Suppressor macrophage treated with lipopolysaccharide for 1 hour (primary cell): ENCODE results near the gene AKAP6.
"Not testable (repeated sequence)": the region's sequence is repeated elsewhere in the genome, so short reads cannot be mapped to it uniquely, and the experiment has no call there.

ENCODE experiments used
- DNase-seq, 3 donors: peaks; one replicate each; pipeline ENCODE4 v3.0.0-alpha.2; 2020 to 2022

The AKAP6 gene

DNA sequence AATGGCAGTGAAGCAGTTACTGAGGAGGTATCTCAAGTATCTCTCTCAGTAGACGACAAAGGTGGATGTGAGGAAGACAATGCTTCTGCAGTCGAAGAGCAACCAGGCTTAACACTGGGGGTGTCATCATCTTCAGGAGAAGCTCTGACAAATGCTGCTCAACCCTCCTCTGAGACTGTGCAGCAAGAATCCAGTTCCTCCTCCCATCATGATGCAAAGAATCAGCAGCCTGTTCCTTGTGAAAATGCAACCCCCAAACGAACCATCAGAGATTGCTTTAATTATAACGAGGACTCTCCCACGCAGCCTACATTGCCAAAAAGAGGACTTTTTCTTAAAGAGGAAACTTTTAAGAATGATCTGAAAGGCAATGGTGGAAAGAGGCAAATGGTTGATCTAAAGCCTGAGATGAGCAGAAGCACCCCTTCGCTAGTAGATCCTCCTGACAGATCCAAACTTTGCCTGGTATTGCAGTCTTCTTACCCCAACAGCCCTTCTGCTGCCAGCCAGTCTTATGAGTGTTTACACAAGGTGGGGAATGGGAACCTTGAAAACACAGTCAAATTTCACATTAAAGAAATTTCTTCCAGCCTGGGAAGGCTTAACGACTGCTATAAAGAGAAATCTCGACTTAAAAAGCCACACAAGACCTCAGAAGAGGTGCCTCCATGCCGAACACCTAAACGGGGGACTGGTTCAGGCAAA is 216.6 kb downstream of the AKAP6 start:
- DNase-seq = no peak

DNA sequence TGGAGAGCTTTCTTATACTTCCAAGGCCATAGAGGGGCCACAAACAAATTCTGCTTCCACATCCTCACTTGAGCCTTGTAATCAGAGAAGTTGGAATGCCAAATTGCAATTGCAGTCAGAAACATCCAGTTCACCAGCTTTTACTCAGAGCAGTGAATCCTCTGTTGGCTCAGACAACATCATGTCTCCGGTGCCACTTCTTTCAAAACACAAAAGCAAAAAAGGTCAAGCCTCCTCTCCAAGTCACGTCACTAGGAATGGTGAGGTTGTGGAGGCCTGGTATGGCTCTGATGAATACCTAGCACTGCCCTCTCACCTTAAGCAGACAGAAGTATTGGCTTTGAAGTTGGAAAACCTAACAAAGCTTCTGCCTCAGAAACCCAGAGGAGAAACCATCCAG is 217.1 kb downstream of the AKAP6 start:
- DNase-seq = no peak

DNA sequence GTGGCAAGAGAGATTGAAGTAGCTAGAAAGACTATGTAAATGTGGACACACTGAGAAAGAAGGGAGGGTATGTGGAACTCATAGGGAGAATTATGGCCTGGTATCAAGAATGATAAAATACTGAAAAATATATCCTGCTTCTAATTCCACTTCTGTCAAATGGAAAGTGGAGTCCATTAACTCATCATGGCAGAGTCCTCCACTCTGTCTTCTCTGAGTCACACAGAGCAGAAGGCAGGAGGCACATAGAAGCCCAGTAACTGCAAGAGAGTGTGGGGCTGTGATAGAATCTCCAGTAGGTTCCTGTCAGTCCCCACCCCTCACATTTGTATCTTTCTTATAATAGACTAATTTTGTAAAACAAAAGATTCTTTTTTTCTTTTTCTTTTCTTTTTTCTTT is 223.7 kb downstream of the AKAP6 start:
- DNase-seq = no peak

DNA sequence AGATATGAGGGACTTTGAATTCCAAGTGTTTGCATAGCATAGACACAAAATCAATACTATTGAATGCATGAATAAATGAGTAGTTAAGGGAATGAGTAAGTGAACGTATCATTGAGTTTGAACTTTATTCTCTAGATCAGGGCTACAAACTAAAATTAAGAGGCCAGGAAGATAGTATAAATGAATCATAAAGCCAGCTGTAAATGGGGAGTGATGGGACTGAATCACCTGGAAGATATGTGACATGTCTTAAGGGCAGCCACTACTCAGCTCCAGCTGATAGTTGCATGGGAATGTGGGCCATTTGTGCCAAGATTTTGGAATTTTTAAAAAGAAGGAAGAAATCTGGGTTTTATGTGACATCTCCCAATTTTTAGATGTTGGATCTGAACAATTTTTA is 229.9 kb downstream of the AKAP6 start:
- no peak for DNase-seq

DNA sequence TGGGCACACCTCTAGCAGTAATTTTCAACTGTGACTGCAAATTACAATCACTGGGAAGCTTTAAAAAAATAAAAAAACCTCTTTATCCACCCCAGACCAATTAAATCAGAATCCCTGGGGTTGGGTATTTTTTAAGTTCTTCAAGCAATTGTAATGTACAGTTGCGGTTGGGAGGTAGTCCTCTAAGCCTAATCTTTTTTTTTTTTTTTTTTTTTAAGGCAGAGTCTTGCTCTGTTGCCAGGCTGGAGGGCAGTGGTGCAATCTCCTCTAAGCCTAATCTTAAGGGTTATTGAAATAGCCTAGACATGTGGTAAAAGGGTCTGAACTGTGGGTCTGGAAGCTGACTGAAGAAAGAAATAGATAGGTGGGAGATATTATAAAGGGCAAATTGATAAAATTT is 230.5 kb downstream of the AKAP6 start:
- no peak for DNase-seq

DNA sequence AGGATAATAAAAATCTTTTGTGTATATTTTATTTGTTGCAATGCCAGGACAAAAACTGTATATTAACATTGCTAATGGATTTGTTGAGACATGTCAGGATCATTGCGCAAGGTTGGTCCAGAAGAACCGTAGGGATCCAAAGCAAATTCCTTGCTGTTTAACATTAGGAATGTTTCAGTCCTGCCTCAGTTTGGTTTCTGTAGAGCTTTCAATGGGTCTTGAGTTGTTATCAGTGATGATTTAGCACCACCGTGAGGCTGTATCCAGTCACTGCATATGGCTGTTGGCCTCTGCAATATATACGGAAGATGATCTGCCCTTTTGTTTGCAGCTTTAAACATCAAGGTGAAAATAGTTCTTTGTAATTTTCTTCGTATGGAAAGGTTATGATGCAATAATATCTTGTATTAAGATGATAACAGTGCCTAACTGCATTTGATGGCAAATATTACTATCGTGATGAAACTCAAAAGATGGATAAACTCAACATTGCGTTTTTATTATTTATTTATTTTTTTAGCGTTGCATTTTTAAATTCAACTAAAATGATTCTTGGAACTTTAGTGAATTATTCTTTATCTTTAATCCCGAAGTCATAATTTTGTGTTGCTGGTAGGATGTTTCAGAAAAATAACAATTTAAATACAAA is 231.2 kb downstream of the AKAP6 start:
- DNase-seq = peak; percentile 58 to 66 (median 63)

DNA sequence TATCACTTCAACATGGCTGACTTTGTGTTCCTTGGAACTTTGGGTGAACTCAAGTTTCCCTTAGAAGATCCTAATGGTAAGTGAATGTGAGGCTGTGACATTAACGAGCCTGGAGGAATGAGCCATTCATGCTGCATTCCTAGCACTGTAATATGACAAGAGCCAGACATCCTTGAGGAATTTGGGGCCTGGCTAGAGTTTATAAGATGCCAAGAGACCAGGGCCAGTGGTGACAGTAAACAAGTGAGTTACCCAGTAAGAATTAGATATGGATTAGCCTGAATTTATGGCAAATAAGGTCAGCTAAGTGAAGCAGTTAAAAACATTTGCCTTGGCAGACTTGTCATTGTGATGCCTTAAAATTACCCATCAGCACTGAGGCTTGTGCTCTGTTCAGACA is 232.4 kb downstream of the AKAP6 start:
- DNase-seq = no peak

DNA sequence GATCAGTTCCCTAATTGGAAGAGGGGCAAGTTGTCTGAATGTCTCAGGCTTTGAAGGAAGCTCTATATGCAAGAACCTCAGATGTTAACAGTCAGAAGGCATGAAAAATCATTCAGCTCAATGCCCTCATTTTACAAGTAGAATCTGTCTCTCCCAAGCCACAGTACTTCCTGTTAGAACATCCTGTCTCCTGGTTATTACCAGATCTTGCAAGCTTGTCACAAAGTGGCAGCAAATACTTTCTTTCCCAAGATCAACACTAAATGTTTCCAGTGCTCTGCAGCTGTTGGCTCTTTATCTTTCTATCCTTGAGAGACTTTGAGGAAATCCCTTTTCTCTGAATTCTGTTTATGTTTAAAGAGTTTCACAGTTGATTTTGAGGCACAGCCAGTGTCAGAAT is 235.5 kb downstream of the AKAP6 start:
- peak in 1 of 3 donors; percentile 19 for DNase-seq

DNA sequence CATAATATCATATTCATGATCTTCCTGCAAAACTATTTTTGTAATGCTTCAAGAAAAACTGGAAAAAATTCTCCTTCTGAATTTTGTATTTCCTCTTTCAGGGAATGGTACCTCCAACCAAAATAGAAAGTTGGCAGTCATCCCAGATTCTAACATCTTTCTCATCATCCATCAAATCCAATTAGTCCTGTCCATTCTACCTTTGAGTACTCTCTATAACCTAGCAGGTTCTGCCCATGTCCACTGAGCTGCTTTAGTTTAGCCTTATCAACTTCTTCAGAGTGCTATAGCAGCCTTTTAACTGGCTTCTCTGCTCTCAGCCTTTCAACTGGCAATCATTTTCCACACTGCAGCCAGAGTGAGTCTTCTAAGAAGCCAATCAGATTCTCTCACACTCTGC is 236.2 kb downstream of the AKAP6 start:
- DNase-seq = no peak

DNA sequence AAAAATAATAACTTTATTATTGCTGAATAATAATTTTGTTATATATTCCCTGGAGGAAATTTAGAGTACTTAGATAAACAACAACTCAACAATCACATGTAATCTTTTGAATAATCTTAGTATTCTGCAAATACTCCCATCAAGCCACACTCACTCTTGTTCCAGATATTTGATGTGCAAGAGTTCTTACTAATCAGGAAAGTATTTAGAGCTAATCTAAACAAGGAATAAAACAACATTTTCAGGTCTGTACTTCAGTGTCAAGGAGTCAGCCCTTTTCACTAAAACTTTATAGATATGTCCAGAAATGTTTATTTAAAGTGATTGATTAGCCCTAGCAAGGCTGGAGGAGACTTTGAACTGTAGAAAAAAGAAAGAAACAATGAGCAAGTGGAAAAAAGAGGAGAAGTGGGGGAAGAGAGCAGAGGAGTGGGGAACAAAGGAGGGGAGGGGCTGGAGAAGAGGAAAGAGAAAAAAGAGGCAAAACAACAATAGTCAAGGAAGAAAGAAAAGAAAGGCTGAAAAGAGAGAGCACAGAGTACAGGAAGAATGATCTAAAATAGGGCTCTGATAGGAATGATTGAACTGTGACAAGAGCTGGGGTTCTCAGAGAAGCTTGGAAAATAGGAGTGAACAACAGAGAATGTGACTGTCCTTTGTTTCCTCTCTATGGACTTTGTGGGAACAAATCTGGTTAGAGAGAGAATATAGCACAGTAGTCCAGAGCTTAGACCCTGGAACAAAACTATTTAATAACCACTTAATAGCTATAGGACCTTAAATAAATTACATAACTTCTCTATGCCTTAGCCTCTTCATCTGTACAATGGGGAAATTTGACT is 238.7 kb downstream of the AKAP6 start:
- no peak for DNase-seq

DNA sequence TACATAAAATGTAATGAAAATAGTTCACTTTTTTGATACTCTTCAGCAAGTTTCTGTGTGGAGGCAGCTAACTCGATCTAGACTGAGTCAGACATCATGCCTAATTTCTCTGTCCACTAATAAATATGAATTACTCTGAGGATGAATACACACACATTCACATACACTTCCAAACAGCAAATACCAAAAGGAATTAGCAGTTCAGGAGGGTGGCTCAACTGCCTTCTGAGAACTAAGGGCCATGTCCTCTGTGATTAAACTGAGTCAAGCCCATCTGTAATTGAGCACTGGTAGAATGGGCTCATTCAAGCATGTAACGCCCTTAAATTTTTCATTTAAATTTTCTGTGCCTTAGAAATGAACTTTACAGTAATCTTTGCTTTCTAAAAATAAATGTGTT is 242.5 kb downstream of the AKAP6 start:
- no peak for DNase-seq

DNA sequence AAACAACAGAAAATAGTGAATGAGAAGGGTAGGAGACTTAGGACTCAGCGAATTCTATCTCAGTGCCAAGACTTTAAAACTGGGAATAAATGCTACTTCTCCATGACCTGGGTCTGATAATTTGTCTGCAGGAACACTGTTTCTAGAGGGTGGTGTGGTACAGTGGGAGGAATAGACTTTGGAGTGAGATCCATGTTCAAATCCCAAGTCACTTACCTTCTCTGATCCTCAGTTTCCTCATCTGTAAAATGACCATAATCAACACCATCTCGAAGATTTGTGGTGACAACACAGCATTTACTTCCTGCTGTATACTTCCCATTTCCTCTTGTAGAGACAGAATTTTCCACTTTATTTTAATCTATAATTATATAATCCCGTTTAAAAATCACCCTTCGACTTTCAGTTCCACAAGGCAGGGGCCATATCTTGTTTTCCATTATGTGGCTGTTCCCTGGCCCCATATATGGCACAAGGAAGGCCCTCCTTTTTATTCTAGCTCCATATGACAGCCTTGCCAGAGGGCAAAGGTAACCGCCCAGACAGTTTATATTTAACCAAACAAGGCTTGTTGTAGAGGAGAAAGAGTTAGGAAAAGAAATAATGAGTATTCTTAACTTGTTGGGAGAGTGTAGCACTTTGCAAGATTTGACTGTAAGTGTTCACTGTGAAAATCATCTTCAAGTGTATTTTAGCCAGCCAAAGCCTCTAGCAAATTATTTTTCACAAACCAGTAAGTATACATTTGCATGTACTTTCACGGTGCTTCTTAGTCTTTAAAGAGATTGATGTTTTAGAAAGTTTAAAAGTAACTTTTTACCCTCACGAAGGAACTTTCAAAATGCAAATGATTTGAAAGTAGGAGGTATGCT is 243.1 kb downstream of the AKAP6 start:
- DNase-seq = peak in 2 of 3 donors; percentile 23 to 25

DNA sequence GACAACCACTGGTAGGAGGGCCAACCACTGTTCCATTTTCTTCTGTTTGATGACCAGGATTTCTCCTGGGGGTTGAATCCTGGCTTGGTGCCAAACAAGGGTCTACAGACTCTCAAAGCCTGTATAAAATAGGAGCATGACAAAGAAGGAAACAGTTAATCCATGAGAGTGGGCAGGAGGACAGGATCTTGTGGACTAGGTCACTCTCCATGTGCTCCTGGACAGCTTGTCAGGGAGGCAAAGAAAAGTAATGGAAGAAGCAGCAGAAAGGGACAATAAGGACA is 243.7 kb downstream of the AKAP6 start:
- DNase-seq = no peak

DNA sequence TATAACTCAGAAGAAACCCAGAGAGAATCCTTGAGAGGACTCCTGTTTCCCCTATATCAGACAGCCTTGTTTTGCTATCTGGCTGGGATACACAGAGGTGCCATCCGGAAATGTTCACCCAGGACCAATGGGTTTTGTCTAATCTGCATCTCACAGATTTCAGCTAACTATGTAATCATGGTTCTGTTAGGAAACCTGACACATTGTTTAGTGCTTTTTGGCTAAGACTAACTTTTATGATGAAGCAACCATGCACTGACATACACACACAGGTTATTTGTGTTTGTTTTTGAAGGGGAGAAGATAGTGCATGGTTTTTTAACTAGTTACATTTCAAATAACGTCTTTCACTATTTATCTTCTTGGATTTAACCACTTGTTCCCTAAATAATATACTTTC is 245.2 kb downstream of the AKAP6 start:
- DNase-seq = no peak

DNA sequence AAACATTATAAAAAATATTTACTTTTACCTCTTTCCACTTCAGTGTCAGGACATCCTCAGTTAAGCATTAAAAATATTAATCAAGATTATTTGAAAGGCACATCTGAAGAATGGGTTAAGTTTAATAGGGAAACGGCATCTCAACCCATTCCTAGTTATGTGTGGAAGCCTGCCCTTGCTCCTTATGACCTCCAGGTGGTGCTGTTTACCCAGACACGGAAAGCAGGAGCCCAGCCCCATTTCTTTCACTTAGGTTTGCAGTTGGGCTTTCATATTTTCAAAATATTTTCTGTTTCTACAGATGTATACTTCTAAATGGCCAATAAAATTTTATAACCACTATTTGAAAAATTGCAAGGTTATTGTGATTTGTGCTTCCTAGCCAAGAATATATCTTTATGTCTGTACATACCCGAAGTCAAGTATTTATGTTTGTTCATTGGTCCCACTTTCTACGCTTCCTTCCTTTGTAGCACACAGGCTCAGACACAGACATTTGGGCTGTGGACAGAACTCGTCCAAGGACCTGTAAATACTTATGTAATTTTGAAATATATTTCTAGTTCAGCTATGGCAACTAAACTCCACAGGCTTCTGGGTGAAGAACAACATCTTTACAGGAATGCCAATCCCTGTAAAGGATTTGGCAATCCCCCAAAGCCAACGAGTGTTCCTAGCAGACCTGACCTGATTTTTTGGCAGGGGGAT is 247.1 kb downstream of the AKAP6 start:
- peak; percentile 66 to 79 (median 74) for DNase-seq

DNA sequence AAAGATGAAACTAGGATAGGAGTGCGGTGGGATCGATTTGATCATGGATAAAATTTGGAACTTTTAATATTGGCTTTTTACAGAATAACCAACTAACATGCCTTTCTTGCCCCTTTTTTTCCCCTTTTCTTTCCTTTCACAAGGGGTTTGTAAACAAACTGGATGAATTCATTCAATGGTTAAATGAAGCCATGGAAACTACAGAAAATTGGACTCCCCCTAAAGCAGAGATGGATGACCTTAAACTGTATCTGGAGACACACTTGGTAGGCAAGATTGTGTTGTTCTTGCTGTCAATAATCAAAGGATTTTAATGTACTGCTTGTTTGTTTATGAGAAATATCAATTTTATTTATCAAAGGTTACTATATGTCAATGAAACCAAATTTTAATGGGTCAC is 247.9 kb downstream of the AKAP6 start:
- DNase-seq = no peak

DNA sequence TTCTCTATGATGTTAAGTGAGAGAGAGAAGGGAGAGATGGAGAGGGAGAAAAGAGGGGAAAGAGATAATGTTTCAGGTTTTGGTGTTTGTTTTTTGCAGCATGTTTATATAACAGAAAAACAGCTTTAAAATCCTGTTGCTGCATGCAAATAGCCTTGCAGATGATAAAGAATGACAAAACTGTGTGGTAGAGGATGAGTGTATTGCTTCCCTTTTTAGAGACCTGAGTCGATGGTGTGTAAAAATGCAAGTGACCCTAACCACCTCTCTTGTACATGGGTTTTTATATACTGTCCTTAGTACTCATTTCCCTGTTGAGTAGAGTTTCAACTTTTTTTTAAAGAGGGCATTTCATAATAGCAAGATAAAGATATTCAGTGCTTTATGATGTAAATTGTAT is 249.1 kb downstream of the AKAP6 start:
- DNase-seq = no peak

DNA sequence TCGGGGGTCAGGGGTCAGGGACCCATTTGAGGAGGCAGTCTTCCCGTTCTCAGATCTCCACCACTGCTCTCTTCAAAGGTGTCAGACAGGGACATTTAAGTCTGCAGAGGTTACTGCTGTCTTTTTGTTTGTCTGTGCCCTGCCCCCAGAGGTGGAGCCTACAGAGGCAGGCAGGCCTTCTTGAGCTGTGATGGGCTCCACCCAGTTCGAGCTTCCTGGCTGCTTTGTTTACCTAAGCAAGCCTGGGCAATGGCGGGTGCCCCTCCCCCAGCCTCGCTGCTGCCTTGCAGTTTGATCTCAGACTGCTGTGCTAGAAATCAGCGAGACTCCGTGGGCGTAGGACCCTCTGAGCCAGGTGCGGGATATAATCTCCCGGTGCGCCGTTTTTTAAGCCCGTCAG is 254.3 kb downstream of the AKAP6 start:
- not testable (repeated sequence) for DNase-seq

DNA sequence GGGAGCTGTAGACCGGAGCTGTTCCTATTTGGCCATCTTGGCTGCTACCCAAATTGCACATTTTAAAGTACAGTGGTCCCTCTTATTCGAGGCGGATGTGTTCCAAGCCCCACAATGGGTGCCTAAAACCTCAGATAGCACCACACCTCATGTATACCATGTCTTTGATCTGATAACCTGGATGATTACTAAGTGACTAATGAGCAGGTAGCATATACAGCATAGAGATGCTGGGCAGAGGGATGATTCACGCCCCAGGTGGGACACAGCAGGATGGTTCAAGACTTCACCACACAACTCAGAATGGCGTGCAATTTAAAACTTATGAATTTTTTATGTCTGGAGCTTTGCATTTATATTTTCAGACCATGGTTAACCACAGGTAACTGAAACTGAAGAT is 255.0 kb downstream of the AKAP6 start:
- no peak for DNase-seq

DNA sequence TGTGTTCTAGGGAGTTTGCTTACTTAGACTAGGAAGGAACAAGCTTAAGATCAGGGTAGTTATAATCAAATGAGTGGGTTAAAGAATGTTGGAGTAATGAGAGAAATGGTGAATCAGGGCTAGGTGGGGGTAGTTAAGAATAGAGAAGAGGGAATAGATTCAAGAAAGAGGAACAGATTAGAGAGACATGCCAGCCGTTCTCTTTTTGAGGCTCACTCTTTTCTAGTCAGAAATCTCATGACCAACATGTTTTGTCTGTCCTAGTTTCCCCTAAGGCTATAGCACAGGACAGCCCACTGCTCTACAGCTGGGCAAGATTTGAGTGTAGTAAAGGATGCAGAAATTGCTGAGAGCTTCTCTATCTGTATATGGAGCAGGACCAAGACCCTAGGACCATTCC is 258.4 kb downstream of the AKAP6 start:
- peak; percentile 26 to 28 (median 28) for DNase-seq

DNA sequence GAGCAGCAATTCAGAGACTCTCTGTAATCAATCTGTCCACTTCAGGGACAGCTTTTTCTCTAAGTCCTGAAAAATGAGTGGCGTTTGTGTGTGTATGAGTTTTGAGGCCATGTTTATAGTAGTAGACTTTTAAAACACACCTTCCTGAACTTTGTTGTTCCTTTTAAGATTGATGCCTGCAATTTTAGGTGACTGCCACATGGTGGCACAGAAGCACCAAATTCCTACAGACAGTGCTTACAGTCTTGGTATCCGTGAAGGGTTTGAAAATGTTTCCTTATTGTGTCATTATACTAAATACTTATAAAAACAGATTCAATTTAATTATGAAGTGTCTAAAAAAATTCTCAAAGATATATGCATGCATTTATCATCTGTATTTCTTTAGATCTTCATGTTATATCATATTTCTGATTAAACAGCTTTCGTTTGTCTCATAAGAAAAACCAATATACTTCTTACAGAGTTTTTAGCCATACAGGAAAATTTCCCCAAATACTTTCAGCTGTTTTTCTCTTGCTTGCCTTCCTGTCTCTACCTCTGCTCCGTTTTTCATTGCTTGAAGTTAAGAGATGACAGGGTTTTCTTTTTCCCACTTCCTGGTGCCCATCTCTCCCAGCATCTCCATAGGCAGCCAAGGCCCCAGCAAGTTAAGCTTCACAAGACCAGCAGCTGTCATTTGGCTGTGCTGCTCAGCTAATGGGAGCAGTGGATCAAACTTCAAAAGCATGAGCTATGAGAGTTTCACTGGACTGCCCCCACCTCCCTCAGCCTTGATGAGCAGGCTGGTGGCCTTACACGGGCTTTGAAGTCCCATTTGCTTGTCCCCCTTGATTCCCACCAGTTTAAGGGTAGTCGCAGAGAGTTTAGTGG is 259.6 kb downstream of the AKAP6 start:
- DNase-seq = peak; percentile 62 to 76 (median 64)
